ENCODE measurements around the gene ITPR1. TPM values are rescaled to one million over a fixed set of nuclear protein-coding genes. Genes with fewer than 3 reads are reported as not detected.

The ITPR1 gene
- total and polyA plus RNA-seq, 4 experiments from 2014 or later, result 6.1 to 72.8 (median 44.2) TPM

- H3K27ac Mint-ChIP-seq, result peak overlapping the region in 1 of 7 donors; percentile 15
- Histone ChIP-seq H3K4me1 (ENCODE audit: insufficient read depth, low read length) (no peaks in the 10 kb centered on the region), H3K27me3 (ENCODE audit: insufficient read depth, low read length) (no peaks in the 10 kb centered on the region), H3K9me3 (ENCODE audit: control insufficient read depth in 1 of 2, low read length in 2 of 2) (no peaks in the 10 kb centered on the region), H3K27ac (ENCODE audit: low read depth, low read length) (no peak overlapping the region), H3K36me3 (ENCODE audit: insufficient read depth, low read length) (peaks cover 30% of the 10 kb centered on the region), H3K4me3 (ENCODE audit: low read length in 2 of 2) (no peak overlapping the region)
- DNase-seq, result no peak
- H3K4me3 Mint-ChIP-seq, result no peak overlapping the region
- intact Hi-C loops (cut with micrococcal nuclease), result no loop called here
- no peaks in the 10 kb centered on the region for H3K9me3 Mint-ChIP-seq
- no peaks in the 10 kb centered on the region for H3K27me3 Mint-ChIP-seq
- peaks cover 86 to 89% of the 10 kb centered on the region in 2 donors for H3K36me3 Mint-ChIP-seq
- H3K4me1 Mint-ChIP-seq, result no peaks in the 10 kb centered on the region
- ChIA-PET CTCF (ENCODE audit: partially characterized antibody) (no interaction called here), POLR2A (ENCODE audit: partially characterized antibody) (no interaction called here)
Measured at GRCh38 chr3:4680871-4681300, 187.7 kb downstream of the ITPR1 start.

DNA sequence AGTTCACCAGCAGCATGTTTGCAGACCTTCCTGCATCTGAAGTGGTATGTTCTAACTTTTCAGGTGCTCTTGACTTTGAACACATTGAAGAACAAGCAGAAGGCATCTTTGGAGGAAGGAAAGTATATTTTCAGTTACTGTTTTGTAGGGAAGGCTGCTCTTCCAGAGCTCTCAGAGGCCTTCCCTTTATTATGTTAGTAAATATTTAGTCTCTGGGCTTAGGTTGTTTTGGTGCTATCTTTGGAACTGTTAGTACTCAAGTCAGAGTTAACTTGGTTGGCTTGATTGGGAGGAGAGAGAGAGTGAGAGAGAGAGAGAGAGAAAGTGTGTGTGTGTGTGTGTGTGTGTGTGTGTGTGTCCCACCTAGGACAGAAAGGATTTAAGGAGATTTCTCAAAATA lies 188.2 kb downstream of the ITPR1 start:
- ChIA-PET POLR2A (ENCODE audit: partially characterized antibody) (no interaction called here), CTCF (ENCODE audit: partially characterized antibody) (no interaction called here)
- Histone ChIP-seq H3K4me3 (ENCODE audit: low read length in 2 of 2) (no peak overlapping the region), H3K4me1 (ENCODE audit: insufficient read depth, low read length) (no peaks in the 10 kb centered on the region), H3K27me3 (ENCODE audit: insufficient read depth, low read length) (no peaks in the 10 kb centered on the region), H3K27ac (ENCODE audit: low read depth, low read length) (no peak overlapping the region), H3K9me3 (ENCODE audit: control insufficient read depth in 1 of 2, low read length in 2 of 2) (no peaks in the 10 kb centered on the region), H3K36me3 (ENCODE audit: insufficient read depth, low read length) (peaks cover 34% of the 10 kb centered on the region)
- intact Hi-C loops (cut with micrococcal nuclease), result no loop called here
- H3K4me1 Mint-ChIP-seq, result no peaks in the 10 kb centered on the region
- no peaks in the 10 kb centered on the region for H3K27me3 Mint-ChIP-seq
- H3K27ac Mint-ChIP-seq, result peak overlapping the region in 1 of 7 donors; percentile 86
- no peak overlapping the region for H3K4me3 Mint-ChIP-seq
- DNase-seq, result no peak
- H3K9me3 Mint-ChIP-seq, result no peaks in the 10 kb centered on the region
- peaks cover 87 to 90% of the 10 kb centered on the region in 2 donors for H3K36me3 Mint-ChIP-seq

DNA sequence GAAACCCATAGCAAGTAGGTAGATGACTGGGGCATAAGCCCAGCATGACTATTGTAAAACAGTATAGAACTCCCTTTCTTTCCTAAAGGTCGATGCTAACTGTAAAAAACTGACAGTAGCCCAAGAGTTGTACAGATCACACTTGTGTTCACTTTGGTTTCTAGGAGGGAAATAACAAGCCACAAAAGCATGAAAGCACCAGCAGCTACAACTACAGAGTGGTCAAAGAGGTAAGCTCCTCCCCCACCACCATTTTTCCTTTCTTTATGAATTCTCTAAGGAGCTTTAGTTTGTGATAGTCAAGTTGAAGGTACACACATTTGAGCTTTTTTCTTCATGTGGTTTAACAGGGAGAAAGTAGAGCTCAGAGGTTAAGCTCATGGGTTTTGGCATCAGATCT lies 191.0 kb downstream of the ITPR1 start:
- no peak overlapping the region for H3K4me3 ChIP-seq (ENCODE audit: low read length in 2 of 2)
- Mint-ChIP-seq H3K36me3 (peaks cover 87 to 89% of the 10 kb centered on the region in 2 donors), H3K9me3 (peaks cover 0 to 8% (median 0%) of the 10 kb centered on the region in 8 donors), H3K27me3 (no peaks in the 10 kb centered on the region), H3K4me1 (no peaks in the 10 kb centered on the region), H3K4me3 (no peak overlapping the region), H3K27ac (no peak overlapping the region)
- H3K27ac ChIP-seq (ENCODE audit: low read depth, low read length), result no peak overlapping the region
- no peaks in the 10 kb centered on the region for H3K27me3 ChIP-seq (ENCODE audit: insufficient read depth, low read length)
- no peaks in the 10 kb centered on the region for H3K4me1 ChIP-seq (ENCODE audit: insufficient read depth, low read length)
- ChIA-PET CTCF (ENCODE audit: partially characterized antibody) (interaction anchor here (0.8 to 1.7 kb wide), 4 partner anchors 8 to 374 kb away, joined by 3 to 6 read pairs (median 4); no protein-coding TSS in a partner anchor), POLR2A (ENCODE audit: partially characterized antibody) (no interaction called here)
- DNase-seq, result no peak
- no peaks in the 10 kb centered on the region for H3K9me3 ChIP-seq (ENCODE audit: control insufficient read depth in 1 of 2, low read length in 2 of 2)
- intact Hi-C loops (cut with micrococcal nuclease), result no loop called here
- peaks cover 51% of the 10 kb centered on the region for H3K36me3 ChIP-seq (ENCODE audit: insufficient read depth, low read length)

- POLR2A ChIA-PET (ENCODE audit: partially characterized antibody), result no interaction called here
- no peaks in the 10 kb centered on the region for H3K27me3 ChIP-seq (ENCODE audit: insufficient read depth, low read length)
- H3K36me3 ChIP-seq (ENCODE audit: insufficient read depth, low read length), result peaks cover 55% of the 10 kb centered on the region
- Mint-ChIP-seq H3K27me3 (no peaks in the 10 kb centered on the region), H3K36me3 (peaks cover 88 to 89% of the 10 kb centered on the region in 2 donors), H3K27ac (no peak overlapping the region), H3K4me1 (no peaks in the 10 kb centered on the region), H3K9me3 (peaks cover 0 to 15% (median 4%) of the 10 kb centered on the region in 8 donors), H3K4me3 (no peak overlapping the region)
- H3K4me3 ChIP-seq (ENCODE audit: low read length in 2 of 2), result no peak overlapping the region
- CTCF ChIA-PET (ENCODE audit: partially characterized antibody), result interaction anchor here (0.9 to 1.3 kb wide), 3 partner anchors 26 to 373 kb away, joined by 3 to 5 read pairs (median 3); no protein-coding TSS in a partner anchor
- intact Hi-C loops (cut with micrococcal nuclease), result no loop called here
- DNase-seq, result no peak
- H3K4me1 ChIP-seq (ENCODE audit: insufficient read depth, low read length), result no peaks in the 10 kb centered on the region
- H3K27ac ChIP-seq (ENCODE audit: low read depth, low read length), result no peak overlapping the region
- no peaks in the 10 kb centered on the region for H3K9me3 ChIP-seq (ENCODE audit: control insufficient read depth in 1 of 2, low read length in 2 of 2)
Measured at GRCh38 chr3:4684976-4685375, 191.8 kb downstream of the ITPR1 start.

DNA sequence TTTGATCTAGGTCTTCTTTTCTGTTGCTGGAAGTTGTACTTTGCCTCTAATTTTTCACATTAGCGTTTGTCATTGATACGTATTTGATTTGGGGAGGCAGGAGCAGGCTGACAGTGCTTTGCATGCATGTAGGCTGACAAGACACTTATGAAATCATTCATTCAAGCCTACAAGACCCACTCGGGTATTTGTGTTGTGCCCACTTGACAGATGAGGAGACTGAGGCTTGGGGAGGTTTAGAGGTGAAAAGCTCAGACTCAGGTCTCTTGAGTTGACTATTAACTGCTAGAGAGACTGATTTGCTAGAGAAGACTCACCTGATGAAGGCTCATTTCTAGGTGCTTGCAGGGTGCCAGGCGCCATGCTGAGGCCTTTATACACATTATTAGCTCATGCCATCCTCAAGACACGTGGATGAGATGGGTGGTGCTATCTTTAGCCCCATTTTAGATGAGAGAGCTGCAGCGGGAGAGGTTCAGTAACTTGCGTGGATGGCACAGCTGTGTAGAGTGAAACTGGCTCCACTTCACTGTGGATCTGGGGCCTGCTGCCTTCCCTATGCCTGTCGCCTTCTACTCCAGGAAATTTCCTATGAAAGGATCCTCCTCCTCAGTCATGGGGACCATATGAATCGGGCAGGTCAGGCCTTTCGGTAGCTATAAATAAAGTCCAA lies 192.7 kb downstream of the ITPR1 start:
- intact Hi-C loops (cut with micrococcal nuclease), result no loop called here
- Histone ChIP-seq H3K9me3 (ENCODE audit: control insufficient read depth in 1 of 2, low read length in 2 of 2) (no peaks in the 10 kb centered on the region), H3K4me1 (ENCODE audit: insufficient read depth, low read length) (no peaks in the 10 kb centered on the region), H3K27me3 (ENCODE audit: insufficient read depth, low read length) (no peaks in the 10 kb centered on the region), H3K27ac (ENCODE audit: low read depth, low read length) (no peak overlapping the region), H3K4me3 (ENCODE audit: low read length in 2 of 2) (no peak overlapping the region), H3K36me3 (ENCODE audit: insufficient read depth, low read length) (peaks cover 55% of the 10 kb centered on the region)
- POLR2A ChIA-PET (ENCODE audit: partially characterized antibody), result no interaction called here
- H3K36me3 Mint-ChIP-seq, result peaks cover 90 to 91% of the 10 kb centered on the region in 2 donors
- H3K4me1 Mint-ChIP-seq, result no peaks in the 10 kb centered on the region
- CTCF ChIA-PET (ENCODE audit: partially characterized antibody), result interaction anchor here (1.3 to 1.8 kb wide), 2 partner anchors 26 to 28 kb away, joined by 3 to 8 read pairs; no protein-coding TSS in a partner anchor
- H3K27me3 Mint-ChIP-seq, result no peaks in the 10 kb centered on the region
- DNase-seq, result no peak
- no peak overlapping the region for H3K4me3 Mint-ChIP-seq
- H3K9me3 Mint-ChIP-seq, result peaks cover 0 to 15% (median 4%) of the 10 kb centered on the region in 8 donors
- no peak overlapping the region for H3K27ac Mint-ChIP-seq

DNA sequence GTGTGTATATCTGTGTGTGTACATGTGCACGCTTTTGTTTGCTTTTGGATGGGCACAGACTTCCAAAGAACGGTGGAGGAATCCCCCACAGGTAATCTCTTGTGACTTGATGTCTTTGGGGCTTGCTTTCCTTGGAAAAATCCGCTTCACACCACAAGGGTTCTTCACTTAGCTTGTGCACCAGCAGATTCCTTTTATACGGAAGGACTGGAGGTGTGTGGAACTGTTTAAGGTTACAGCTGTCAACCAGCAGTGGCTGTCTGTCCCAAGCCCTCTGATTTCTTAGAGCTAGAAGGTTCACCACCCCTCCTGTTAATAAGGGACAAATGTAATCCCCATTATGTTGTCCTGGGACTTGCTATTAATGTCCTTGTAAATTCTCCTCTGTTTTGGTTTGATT lies 193.5 kb downstream of the ITPR1 start:
- Histone ChIP-seq H3K27me3 (ENCODE audit: insufficient read depth, low read length) (no peaks in the 10 kb centered on the region), H3K9me3 (ENCODE audit: control insufficient read depth in 1 of 2, low read length in 2 of 2) (no peaks in the 10 kb centered on the region), H3K4me1 (ENCODE audit: insufficient read depth, low read length) (no peaks in the 10 kb centered on the region), H3K27ac (ENCODE audit: low read depth, low read length) (no peak overlapping the region), H3K4me3 (ENCODE audit: low read length in 2 of 2) (no peak overlapping the region), H3K36me3 (ENCODE audit: insufficient read depth, low read length) (peaks cover 55% of the 10 kb centered on the region)
- Mint-ChIP-seq H3K9me3 (peaks cover 0 to 15% (median 4%) of the 10 kb centered on the region in 8 donors), H3K4me1 (no peaks in the 10 kb centered on the region), H3K27ac (no peak overlapping the region), H3K36me3 (peaks cover 90 to 91% of the 10 kb centered on the region in 2 donors), H3K4me3 (no peak overlapping the region), H3K27me3 (no peaks in the 10 kb centered on the region)
- POLR2A ChIA-PET (ENCODE audit: partially characterized antibody), result no interaction called here
- no peak for DNase-seq
- intact Hi-C loops (cut with micrococcal nuclease), result no loop called here
- CTCF ChIA-PET (ENCODE audit: partially characterized antibody), result interaction anchor here (0.8 to 1.8 kb wide), 2 partner anchors 25 to 336 kb away, joined by 3 to 8 read pairs; no protein-coding TSS in a partner anchor

- intact Hi-C loops (cut with micrococcal nuclease), result no loop called here
- no peaks in the 10 kb centered on the region for H3K9me3 ChIP-seq (ENCODE audit: control insufficient read depth in 1 of 2, low read length in 2 of 2)
- peaks cover 0 to 15% (median 4%) of the 10 kb centered on the region in 8 donors for H3K9me3 Mint-ChIP-seq
- no peak overlapping the region for H3K4me3 ChIP-seq (ENCODE audit: low read length in 2 of 2)
- ChIA-PET CTCF (ENCODE audit: partially characterized antibody) (interaction anchor here (0.8 to 1.8 kb wide), 2 partner anchors 25 to 336 kb away, joined by 3 to 8 read pairs; no protein-coding TSS in a partner anchor), POLR2A (ENCODE audit: partially characterized antibody) (no interaction called here)
- H3K36me3 Mint-ChIP-seq, result peaks cover 88 to 91% of the 10 kb centered on the region in 2 donors
- no peaks in the 10 kb centered on the region for H3K4me1 Mint-ChIP-seq
- no peaks in the 10 kb centered on the region for H3K27me3 Mint-ChIP-seq
- no peak overlapping the region for H3K27ac ChIP-seq (ENCODE audit: low read depth, low read length)
- DNase-seq, result no peak
- no peaks in the 10 kb centered on the region for H3K4me1 ChIP-seq (ENCODE audit: insufficient read depth, low read length)
- no peak overlapping the region for H3K27ac Mint-ChIP-seq
- peaks cover 55% of the 10 kb centered on the region for H3K36me3 ChIP-seq (ENCODE audit: insufficient read depth, low read length)
- H3K4me3 Mint-ChIP-seq, result no peak overlapping the region
- H3K27me3 ChIP-seq (ENCODE audit: insufficient read depth, low read length), result no peaks in the 10 kb centered on the region
Measured at GRCh38 chr3:4687167-4687566, 194.0 kb downstream of the ITPR1 start.
